Body of pancreas (tissue), 4 donors: ENCODE data around the gene NISCH.

Experiments used
- CTCF ChIP-seq, 7 experiments: fragments of 450-650 bp in 4 of 7; fragments of 200-600 bp in 3 of 7; sonication (generic) in 3 of 7; IDR thresholded peaks; one replicate each; pipeline ENCODE4 v1.5.1; 2016 to 2019; ENCODE audit warnings: antibody characterized with exemption in 7 of 7
- POLR2A ChIP-seq, 3 donors: fragments of 450-650 bp; IDR thresholded peaks; one replicate each; pipeline ENCODE4 v1.6.1; 2016; ENCODE audit warnings: antibody characterized with exemption in 3 of 3, mild to moderate bottlenecking in 2 of 3

GRCh38 chr3:52492059-52492458 lies 36.7 kb downstream of the NISCH start:
- TF ChIP-seq CTCF (IDR thresholded peaks at IDR 0.05) (no peak), POLR2A (IDR thresholded peaks at IDR 0.05) (no peak)
